K562 treated with DMSO at 1 percent for 48 hours (cell line): ENCODE data around the gene HELZ2. TPM values are rescaled to one million over a fixed set of nuclear protein-coding genes. Genes with fewer than 3 reads are reported as not detected.

Source experiments
- total RNA-seq: library from RNA; unstranded; fragments of 300-600 nt; gene quantifications from 2 replicates; pipeline ENCODE4 v1.2.3, GENCODE V29; 2022; ENCODE audit warnings: low replicate concordance; ENCODE audit errors: extremely low read depth

Gene HELZ2
- 57.1 TPM in 1 of 2 replicates, not detected in the other for total RNA-seq

GRCh38 chr20:63574156-63574828 is at the start of gene HELZ2:
TSS of gene HELZ2 (minus strand) at chr20:63574239. CDS start at chr20:63572385, 1,854 bp downstream.

GRCh38 chr20:63553933-63554290 is 20.1 kb downstream of the HELZ2 start, which contains the start of gene FNDC11:
TSS of gene FNDC11 (plus strand) at chr20:63554159. CDS start at chr20:63555664, 1,505 bp downstream.

GRCh38 chr20:63547725-63548480 is 26.1 kb downstream of the HELZ2 start, which contains the start of gene SRMS:
TSS of gene SRMS (minus strand) at chr20:63547749. CDS start at chr20:63547463, 286 bp downstream.

GRCh38 chr20:63536997-63537524 is 37.0 kb downstream of the HELZ2 start, which contains the start of gene PTK6:
TSS of gene PTK6 (minus strand) at chr20:63537376. CDS start at chr20:63537314, 62 bp downstream.

Other genes with a start within 250 kb of the HELZ2 start
- gene CHRNA4, start 212.9 kb downstream of the HELZ2 start, total RNA-seq = not detected in 2 replicates
- not detected in 2 replicates for gene KCNQ2, start 101.6 kb downstream of the HELZ2 start, total RNA-seq
- not detected in 2 replicates for gene EEF1A2, start 75.2 kb downstream of the HELZ2 start, total RNA-seq
- gene PPDPF, start 53.5 kb downstream of the HELZ2 start, total RNA-seq = not detected in 2 replicates
- gene PTK6, start 36.9 kb downstream of the HELZ2 start, total RNA-seq = not detected in 2 replicates
- gene SRMS, start 26.5 kb downstream of the HELZ2 start, total RNA-seq = not detected in 2 replicates
- not detected in 2 replicates for gene FNDC11, start 20.1 kb downstream of the HELZ2 start, total RNA-seq
- not detected in 2 replicates for gene GMEB2, start 52.9 kb upstream of the HELZ2 start, total RNA-seq
- gene STMN3, start 79.2 kb upstream of the HELZ2 start, total RNA-seq = not detected in 2 replicates
- not detected in 2 replicates for gene RTEL1, start 84.1 kb upstream of the HELZ2 start, total RNA-seq
- gene TNFRSF6B, start 122.4 kb upstream of the HELZ2 start, total RNA-seq = not detected in 2 replicates
- not detected in 2 replicates for gene ARFRP1, start 133.7 kb upstream of the HELZ2 start, total RNA-seq
- gene ZGPAT, start 133.8 kb upstream of the HELZ2 start, total RNA-seq = not detected in 2 replicates
- not detected in 2 replicates for gene LIME1, start 162.4 kb upstream of the HELZ2 start, total RNA-seq
- not detected in 2 replicates for gene SLC2A4RG, start 165.5 kb upstream of the HELZ2 start, total RNA-seq